ENCODE results near the gene PCDHB11. TPM values are rescaled to one million over a fixed set of nuclear protein-coding genes. Genes with fewer than 3 reads are reported as not detected.
"Not testable (repeated sequence)": the region's sequence is repeated elsewhere in the genome, so short reads cannot be mapped to it uniquely, and the experiment has no call there.

PCDHB11 gene
- total RNA-seq, 1 experiment from 2014 or later, result 14.2 TPM

GRCh38 chr5:141177577-141178191 lies 21.7 kb upstream of the PCDHB11 start, which contains the start of gene PCDHB8:
PCDHB8 (plus strand) TSS chr5:141177790; CDS start chr5:141178035, 245 bp downstream.
- peak within 1 kb of the TSS; percentile 39 for H3K4me3 ChIP-seq (ENCODE audit: low read depth, low read length, poor library complexity, severe bottlenecking)
- H3K4me1 ChIP-seq (ENCODE audit: insufficient read depth, low read length, poor library complexity, severe bottlenecking); H3K9me3 ChIP-seq (ENCODE audit: low read depth, low read length, poor library complexity, severe bottlenecking); H3K36me3 ChIP-seq (ENCODE audit: insufficient read depth, low read length, poor library complexity, severe bottlenecking); H3K27ac ChIP-seq (ENCODE audit: low read depth, low read length, poor library complexity, severe bottlenecking); POLR2A ChIA-PET (ENCODE audit: low non-redundant PET); intact Hi-C loops (cut with micrococcal nuclease; ENCODE audit: unreplicated experiment); BruUV-seq (replicated peaks); H3K27me3 ChIP-seq (replicated peaks; ENCODE audit: insufficient read depth, low read depth, low read length, poor library complexity): not testable (repeated sequence)
- CTCF ChIA-PET, result interaction anchor here (0.6 kb wide), 1 partner anchor 21 kb away, joined by 3 read pairs; no protein-coding TSS in a partner anchor
- DNase-seq (ENCODE audit: low spot score), result peak; percentile 79
- peak; percentile 54 for TF ChIP-seq CTCF (conservative IDR thresholded peaks at IDR 0.05; ENCODE audit: low read depth, low read length)

- DNase-seq (ENCODE audit: low spot score); intact Hi-C loops (cut with micrococcal nuclease; ENCODE audit: unreplicated experiment); H3K36me3 ChIP-seq (ENCODE audit: insufficient read depth, low read length, poor library complexity, severe bottlenecking); H3K4me1 ChIP-seq (ENCODE audit: insufficient read depth, low read length, poor library complexity, severe bottlenecking); H3K9me3 ChIP-seq (ENCODE audit: low read depth, low read length, poor library complexity, severe bottlenecking); H3K4me3 ChIP-seq (ENCODE audit: low read depth, low read length, poor library complexity, severe bottlenecking); H3K27ac ChIP-seq (ENCODE audit: low read depth, low read length, poor library complexity, severe bottlenecking); CTCF ChIA-PET; BruUV-seq (replicated peaks); H3K27me3 ChIP-seq (replicated peaks; ENCODE audit: insufficient read depth, low read depth, low read length, poor library complexity); POLR2A ChIA-PET (ENCODE audit: low non-redundant PET): not testable (repeated sequence)
Observed at GRCh38 chr5:141179371-141179770, 20.1 kb upstream of the PCDHB11 start.

DNA sequence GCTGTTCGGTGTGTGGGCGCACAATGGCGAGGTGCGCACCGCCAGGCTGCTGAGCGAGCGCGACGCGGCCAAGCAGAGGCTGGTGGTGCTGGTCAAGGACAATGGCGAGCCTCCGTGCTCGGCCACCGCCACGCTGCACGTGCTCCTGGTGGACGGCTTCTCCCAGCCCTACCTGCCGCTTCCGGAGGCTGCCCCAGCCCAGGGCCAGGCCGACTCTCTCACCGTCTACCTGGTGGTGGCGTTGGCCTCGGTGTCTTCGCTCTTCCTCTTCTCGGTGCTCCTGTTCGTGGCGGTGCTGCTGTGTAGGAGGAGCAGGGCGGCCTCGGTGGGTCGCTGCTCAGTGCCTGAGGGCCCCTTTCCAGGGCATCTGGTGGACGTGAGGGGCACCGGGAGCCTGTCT lies 19.6 kb upstream of the PCDHB11 start:
- H3K9me3 ChIP-seq (ENCODE audit: low read depth, low read length, poor library complexity, severe bottlenecking); H3K27ac ChIP-seq (ENCODE audit: low read depth, low read length, poor library complexity, severe bottlenecking); H3K36me3 ChIP-seq (ENCODE audit: insufficient read depth, low read length, poor library complexity, severe bottlenecking); CTCF ChIA-PET; BruUV-seq (replicated peaks); H3K4me1 ChIP-seq (ENCODE audit: insufficient read depth, low read length, poor library complexity, severe bottlenecking); H3K27me3 ChIP-seq (replicated peaks; ENCODE audit: insufficient read depth, low read depth, low read length, poor library complexity); DNase-seq (ENCODE audit: low spot score); POLR2A ChIA-PET (ENCODE audit: low non-redundant PET); H3K4me3 ChIP-seq (ENCODE audit: low read depth, low read length, poor library complexity, severe bottlenecking): not testable (repeated sequence)
- intact Hi-C loops (cut with micrococcal nuclease; ENCODE audit: unreplicated experiment), result loop anchor here (5.0 kb wide), 1 partner anchor 88 kb away; the partner anchor contains the start of gene PCDHB2

GRCh38 chr5:141180313-141180712 lies 19.1 kb upstream of the PCDHB11 start:
- TF ChIP-seq CTCF (conservative IDR thresholded peaks at IDR 0.05; ENCODE audit: low read depth, low read length), result no peak
- no peak for TF ChIP-seq EZH2 (IDR thresholded peaks at IDR 0.05; ENCODE audit: borderline replicate concordance, low read depth, low read length, poor library complexity, severe bottlenecking)
- no peak for DNase-seq (ENCODE audit: low spot score)
- H3K9me3 ChIP-seq (ENCODE audit: low read depth, low read length, poor library complexity, severe bottlenecking), result no peaks in the 10 kb centered on the region
- intact Hi-C loops (cut with micrococcal nuclease; ENCODE audit: unreplicated experiment), result loop anchor here (5.0 kb wide), 1 partner anchor 88 kb away; the partner anchor contains the start of gene PCDHB2
- H3K4me1 ChIP-seq (ENCODE audit: insufficient read depth, low read length, poor library complexity, severe bottlenecking), result no peaks in the 10 kb centered on the region
- ChIA-PET CTCF (no interaction called here), POLR2A (ENCODE audit: low non-redundant PET) (no interaction called here)
- H3K4me3 ChIP-seq (ENCODE audit: low read depth, low read length, poor library complexity, severe bottlenecking), result no peak overlapping the region
- H3K36me3 ChIP-seq (ENCODE audit: insufficient read depth, low read length, poor library complexity, severe bottlenecking), result peaks cover 5% of the 10 kb centered on the region
- no peaks in the 10 kb centered on the region for H3K27me3 ChIP-seq (replicated peaks; ENCODE audit: insufficient read depth, low read depth, low read length, poor library complexity)
- BruUV-seq (replicated peaks), result no TSS peak
- no peak overlapping the region for H3K27ac ChIP-seq (ENCODE audit: low read depth, low read length, poor library complexity, severe bottlenecking)
